NT2/D1 (cell line): ENCODE results near the gene GABPB1.
"Not testable (repeated sequence)": the region's sequence is repeated elsewhere in the genome, so short reads cannot be mapped to it uniquely, and the experiment has no call there.

Experiments
- DNase-seq: peaks from one replicate; pipeline ENCODE4 v3.0.0-alpha.2; 2011; ENCODE audit warnings: low read depth, low spot score
- H3K27me3 ChIP-seq: 2 replicates; pipeline ENCODE4 v1.6.0; 2011; ENCODE audit warnings: mild to moderate bottlenecking; ENCODE audit not compliant: insufficient read length, insufficient read depth
- H3K36me3 ChIP-seq: 2 replicates; pipeline ENCODE4 v1.6.1; 2011; ENCODE audit warnings: mild to moderate bottlenecking, low read length, mixed read lengths; ENCODE audit not compliant: insufficient read depth, insufficient read length
- H3K4me1 ChIP-seq: 2 replicates; pipeline ENCODE4 v1.5.1; 2011; ENCODE audit not compliant: insufficient read depth, insufficient read length
- H3K4me3 ChIP-seq: 2 replicates; pipeline ENCODE4 v1.5.1; 2011; ENCODE audit warnings: low read depth; ENCODE audit not compliant: insufficient read length
- H3K9ac ChIP-seq: 2 replicates; pipeline ENCODE4 v1.6.0; 2011; ENCODE audit warnings: low read depth; ENCODE audit not compliant: insufficient read length
- H3K9me3 ChIP-seq: 2 replicates; pipeline ENCODE4 v1.5.1; 2011; ENCODE audit warnings: mild to moderate bottlenecking, low read length; ENCODE audit not compliant: insufficient read depth
- SUZ12 ChIP-seq: IDR thresholded peaks from 2 replicates; pipeline ENCODE4 v1.6.1; 2011; ENCODE audit not compliant: insufficient read length, insufficient read depth; ENCODE audit errors: extremely low read depth
- YY1 ChIP-seq: IDR thresholded peaks from 2 replicates; pipeline ENCODE4 v1.6.1; 2011; ENCODE audit not compliant: insufficient read length, insufficient read depth
- ZNF274 ChIP-seq: IDR thresholded peaks from 2 replicates; pipeline ENCODE4 v1.6.1; 2011; ENCODE audit warnings: mild to moderate bottlenecking, low read depth, low read length

Gene GABPB1

DNA sequence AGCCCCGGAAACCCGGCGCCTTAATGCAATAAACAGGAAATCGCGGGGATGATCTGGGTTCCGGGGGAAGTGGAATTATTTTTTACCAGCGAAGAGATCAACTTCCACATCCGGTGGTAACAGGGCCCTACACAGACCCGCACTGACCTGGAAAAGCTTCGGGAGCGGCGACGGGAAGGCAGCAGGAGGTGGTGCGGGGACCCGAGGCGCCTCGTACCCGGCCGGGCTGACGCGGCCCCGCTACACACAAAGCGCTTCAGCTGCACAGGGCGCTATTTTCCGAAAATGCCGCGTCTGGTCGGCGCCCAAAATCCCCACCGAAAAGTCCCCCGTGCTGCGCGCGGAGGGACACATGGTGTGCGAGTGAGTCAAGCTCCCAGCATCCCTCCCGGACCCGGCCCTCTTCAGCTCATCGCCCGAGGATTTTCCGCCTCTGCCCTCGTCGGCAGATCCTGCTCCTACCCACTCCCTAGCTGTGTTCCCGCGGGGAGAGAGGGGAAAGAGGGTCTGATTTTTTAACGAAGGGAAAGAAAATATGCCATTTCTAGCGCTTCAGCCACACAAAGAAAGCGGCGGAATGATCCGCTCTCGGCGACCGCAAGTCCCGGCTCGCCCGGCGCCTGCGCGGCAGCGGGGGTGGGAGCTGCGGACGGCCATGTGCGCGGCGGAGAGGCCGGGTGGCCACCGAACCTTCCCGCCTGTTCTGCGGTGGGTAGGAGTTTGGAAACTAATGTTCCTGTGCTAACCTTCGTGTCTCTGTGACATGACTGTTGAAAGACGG is at the start of gene GABPB1:
Gene GABPB1 (minus strand): TSS at position 361 of the 781 bp plus-strand sequence. CDS start 45,400 bp downstream, outside the sequence.
- no peak for TF ChIP-seq YY1
- no peak for TF ChIP-seq SUZ12
- TF ChIP-seq ZNF274, result no peak
- Histone ChIP-seq H3K9me3 (no peaks in the 10 kb centered on the region), H3K9ac (peak within 1 kb of the TSS; percentile 95), H3K4me3 (peak within 1 kb of the TSS; percentile 91), H3K27me3 (no peaks in the 10 kb centered on the region), H3K36me3 (peaks cover 29% of the 10 kb centered on the region), H3K4me1 (no peaks in the 10 kb centered on the region)
- DNase-seq, result peak; percentile 75

DNA sequence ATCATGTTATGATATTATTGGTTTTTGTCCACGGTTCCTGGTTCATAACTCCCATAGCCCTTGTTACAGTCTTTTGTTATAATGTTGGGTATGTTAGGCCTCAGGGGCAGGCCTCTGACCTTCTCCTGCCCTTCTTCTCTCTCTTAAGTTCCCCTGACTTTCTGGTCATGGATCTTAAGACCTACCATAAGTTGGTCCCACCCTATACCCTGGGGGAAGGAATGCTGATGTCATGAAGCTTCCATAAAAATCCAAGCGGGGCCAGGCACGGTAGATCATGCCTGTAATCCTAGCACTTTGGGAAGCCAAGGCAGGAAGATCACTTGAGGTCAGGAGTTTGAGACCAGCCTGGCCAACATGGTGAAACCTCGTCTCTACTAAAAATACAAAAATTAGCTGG is 36.6 kb upstream of the GABPB1 start:
- DNase-seq, H3K4me1 ChIP-seq, H3K9ac ChIP-seq, H3K27me3 ChIP-seq, H3K9me3 ChIP-seq, H3K4me3 ChIP-seq, H3K36me3 ChIP-seq: not testable (repeated sequence)

DNA sequence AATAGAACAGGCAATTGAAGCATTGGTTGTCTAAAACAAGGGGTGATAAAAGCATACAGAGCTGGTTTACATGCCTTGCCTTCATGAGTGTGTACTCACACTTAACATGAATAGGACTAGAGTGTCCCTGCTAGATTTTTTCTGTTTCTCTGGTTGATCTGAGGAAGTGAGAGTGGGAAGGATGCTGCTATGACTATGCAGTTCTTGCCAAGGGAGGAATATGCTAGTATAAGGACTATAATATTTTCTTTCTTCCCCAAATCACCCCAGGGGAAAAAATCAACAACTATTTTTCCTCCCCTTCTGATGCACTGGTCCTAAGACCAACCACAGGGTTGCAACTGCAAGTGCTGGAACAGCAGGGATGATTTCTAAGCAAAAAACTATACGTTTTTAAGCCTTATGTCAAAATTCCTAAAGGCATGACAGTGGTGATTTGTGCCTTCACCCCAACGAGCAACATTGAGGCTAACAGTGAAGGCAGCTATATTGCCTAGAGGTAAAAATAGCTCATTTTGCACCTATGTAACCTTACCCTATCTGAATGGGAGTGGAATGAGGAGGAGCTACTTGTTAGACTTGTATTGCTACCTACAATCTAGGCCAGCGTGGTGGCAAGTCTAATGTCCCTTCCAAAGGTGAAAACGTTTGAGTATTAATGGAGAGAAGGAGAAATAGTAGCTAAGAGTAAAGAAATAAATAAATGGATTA is 35.7 kb upstream of the GABPB1 start:
- Histone ChIP-seq H3K36me3 (no peaks in the 10 kb centered on the region), H3K9ac (no peak overlapping the region), H3K4me3 (no peak overlapping the region), H3K4me1 (no peaks in the 10 kb centered on the region), H3K9me3 (no peaks in the 10 kb centered on the region), H3K27me3 (no peaks in the 10 kb centered on the region)
- TF ChIP-seq SUZ12 (no peak), YY1 (no peak), ZNF274 (no peak)
- DNase-seq, result no peak

DNA sequence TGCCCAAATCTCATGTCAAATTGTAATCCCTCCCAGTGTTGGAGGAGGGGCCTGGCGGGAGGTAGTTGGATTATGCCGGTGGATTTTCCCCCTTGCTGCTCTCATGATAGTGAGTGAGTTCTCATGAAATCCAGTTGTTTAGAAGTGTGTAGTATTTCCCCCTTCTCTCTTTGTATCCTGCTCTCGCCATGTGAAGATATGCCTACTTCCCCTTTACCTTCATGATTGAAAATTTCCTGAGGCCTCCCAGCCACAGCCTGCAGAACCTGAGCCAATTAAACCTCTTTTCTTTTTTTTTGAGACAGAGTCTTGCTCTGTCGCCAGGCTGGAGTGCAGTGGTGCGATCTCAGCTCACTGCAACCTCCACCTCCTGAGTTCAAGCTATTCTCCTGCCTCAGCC is 27.4 kb upstream of the GABPB1 start:
- not testable (repeated sequence) for DNase-seq, H3K36me3 ChIP-seq, H3K9ac ChIP-seq, H3K27me3 ChIP-seq, H3K9me3 ChIP-seq, H3K4me1 ChIP-seq, H3K4me3 ChIP-seq

DNA sequence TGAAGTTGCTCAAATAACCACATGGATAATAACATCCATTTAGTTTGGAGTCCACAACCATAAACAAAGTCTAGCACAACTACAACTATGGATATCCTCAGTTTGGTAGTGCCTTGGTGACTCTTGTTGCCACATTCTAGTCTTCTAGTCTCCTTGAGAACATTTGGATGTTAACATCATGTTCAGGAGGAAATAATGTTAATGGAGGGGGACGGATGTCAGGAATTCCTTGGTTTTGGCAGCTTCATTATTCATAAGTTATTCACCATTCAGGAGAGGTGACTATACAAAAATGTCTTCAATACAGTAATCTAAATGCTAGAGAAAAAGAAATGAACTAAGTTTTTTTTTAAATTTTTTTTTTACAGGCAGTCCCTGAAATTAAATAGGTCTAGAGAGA is 26.4 kb upstream of the GABPB1 start:
- Histone ChIP-seq H3K9me3 (no peaks in the 10 kb centered on the region), H3K4me3 (no peak overlapping the region), H3K27me3 (no peaks in the 10 kb centered on the region), H3K9ac (no peak overlapping the region), H3K4me1 (no peaks in the 10 kb centered on the region), H3K36me3 (no peaks in the 10 kb centered on the region)
- no peak for DNase-seq
- TF ChIP-seq SUZ12 (no peak), ZNF274 (no peak)

DNA sequence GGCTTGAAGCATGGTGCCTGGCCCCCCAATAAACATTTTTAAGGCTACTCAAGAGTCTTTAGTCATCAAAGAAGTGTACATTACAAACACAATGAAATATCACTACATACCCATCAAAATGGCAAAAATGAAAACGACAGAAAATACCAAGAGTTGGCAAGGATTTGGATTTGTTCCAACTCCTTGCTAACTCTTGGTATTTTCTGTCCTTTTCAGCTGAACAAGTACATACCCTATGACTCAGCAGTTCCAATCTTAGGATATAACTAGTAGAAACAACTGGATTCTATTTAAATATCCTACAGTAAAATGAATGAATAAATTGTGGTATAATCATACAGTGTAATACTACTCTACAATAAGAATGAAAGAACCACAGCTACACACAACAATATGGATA is 25.1 kb upstream of the GABPB1 start:
- Histone ChIP-seq H3K9me3 (no peaks in the 10 kb centered on the region), H3K4me3 (no peak overlapping the region), H3K27me3 (no peaks in the 10 kb centered on the region), H3K36me3 (no peaks in the 10 kb centered on the region), H3K9ac (no peak overlapping the region), H3K4me1 (no peaks in the 10 kb centered on the region)
- TF ChIP-seq YY1 (no peak), SUZ12 (no peak), ZNF274 (no peak)
- DNase-seq, result no peak

DNA sequence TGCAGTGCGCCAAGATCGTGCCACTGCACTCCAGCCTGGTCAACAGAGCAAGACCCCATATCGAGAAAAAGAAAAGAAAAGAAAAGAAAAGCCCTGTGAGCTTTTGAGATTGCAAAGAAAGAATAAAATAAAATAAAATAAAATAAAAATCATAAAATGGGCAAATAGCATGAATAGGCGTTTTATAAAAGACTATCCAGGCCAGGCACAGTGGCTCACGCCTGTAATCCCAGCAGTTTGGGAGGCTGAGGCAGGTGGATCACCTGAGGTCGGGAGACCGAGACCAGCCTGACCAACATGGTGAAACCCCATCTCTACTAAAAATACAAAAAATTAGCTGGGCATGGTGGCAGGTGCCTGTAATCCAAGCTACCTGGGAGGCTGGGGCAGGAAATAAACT is 24.4 kb upstream of the GABPB1 start:
- not testable (repeated sequence) for H3K36me3 ChIP-seq, DNase-seq, H3K9ac ChIP-seq, H3K9me3 ChIP-seq, H3K4me3 ChIP-seq, H3K4me1 ChIP-seq, H3K27me3 ChIP-seq

DNA sequence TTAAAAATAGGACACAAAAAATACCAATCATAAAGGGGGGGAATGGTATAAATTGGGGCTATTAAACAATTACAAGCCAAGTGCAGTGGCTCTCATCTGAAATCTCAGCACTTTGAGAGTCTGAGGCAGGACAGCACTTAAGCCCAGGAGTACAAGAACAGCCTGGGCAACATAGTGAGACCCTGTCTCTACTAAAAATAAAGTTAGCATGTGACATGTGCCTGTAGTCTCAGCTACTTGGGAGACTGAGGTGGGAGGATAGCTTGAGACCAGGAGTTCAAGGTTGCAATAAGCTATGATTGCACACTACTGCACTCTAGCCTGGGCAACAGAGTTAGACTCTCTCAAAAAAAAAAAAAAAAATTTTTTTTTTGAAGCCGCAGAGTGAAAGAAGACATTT is 23.8 kb upstream of the GABPB1 start:
- Histone ChIP-seq H3K9me3 (no peaks in the 10 kb centered on the region), H3K36me3 (no peaks in the 10 kb centered on the region), H3K9ac (no peak overlapping the region), H3K4me3 (no peak overlapping the region), H3K27me3 (no peaks in the 10 kb centered on the region), H3K4me1 (no peaks in the 10 kb centered on the region)
- DNase-seq, result no peak
- TF ChIP-seq ZNF274, result no peak
- TF ChIP-seq SUZ12, result no peak
- no peak for TF ChIP-seq YY1
